Right cardiac atrium (tissue), 5 donors: ENCODE data around the gene RIPOR3. TPM values are rescaled to one million over a fixed set of nuclear protein-coding genes. Genes with fewer than 3 reads are reported as not detected.
A peak's percentile ranks its signal among the peaks of the same experiment; 100 is the strongest.

Source experiments
- ATAC-seq, 2 donors: fragments of 200-7000 bp; cut with Tn5 transposase; one replicate each; pipeline versions ENCODE4 v1.8.0 to v1.9.1; 2020; ENCODE audit warnings: moderate library complexity in 2 of 2, mild to moderate bottlenecking in 1 of 2
- DNase-seq, 3 donors: peaks; one replicate each; pipeline ENCODE4 v3.0.0-alpha.2; 2020
- H3K27ac ChIP-seq: one replicate; pipeline ENCODE4 v1.5.1; 2013; ENCODE audit warnings: mild to moderate bottlenecking, low read length, control low read depth, moderate library complexity
- H3K27me3 ChIP-seq: one replicate; pipeline ENCODE4 v1.6.1; 2013; ENCODE audit not compliant: control insufficient read depth, insufficient read depth
- H3K4me1 ChIP-seq: one replicate; pipeline ENCODE4 v1.6.1; 2013; ENCODE audit warnings: low read length; ENCODE audit not compliant: control insufficient read depth, insufficient read depth
- H3K4me3 ChIP-seq: one replicate; pipeline ENCODE4 v1.5.1; 2013; ENCODE audit warnings: low read length, control low read depth
- H3K9me3 ChIP-seq: one replicate; pipeline ENCODE4 v1.6.1; 2013; ENCODE audit warnings: low read length; ENCODE audit not compliant: control insufficient read depth
- WGBS: extraction: QIAGEN DNeasy Blood & Tissue Kit; methylation state at CpG from one replicate; pipeline ENCODE4 v1.1.7; 2013; 5-methylcytosine and 5-hydroxymethylcytosine counted together
- intact Hi-C, 4 donors: fragments of 100-400 bp; cut with DNase I; formaldehyde crosslinking; loops; one replicate each; pipeline versions ENCODE4 v1.11.0 to v1.14.0; 2022 to 2023
- polyA plus RNA-seq: library from polyadenylated mRNA; stranded (reverse); fragments of 200-250 nt; gene quantifications from one replicate; pipeline ENCODE4 v1.2.3, GENCODE V29; 2013
- total RNA-seq, 4 donors: library from RNA; stranded (reverse); fragmentation: NEBNext Ultra II Directional; extraction: Animal tissue kit (Norgen Biotek cat#: 25700); gene quantifications; one replicate each; pipeline ENCODE4 v1.2.1, GENCODE V29; 2021
- donor health status: healthy with polysubstance abuse.
- donor health status: DM: no; HTN: yes; CAD: no.
- donor health status: DM: no; HTN: no; CAD: no.
- donor health status: DM: no; HTN: yes; CAD: no; lungs with severe emphysema.
- donor health status: DM: yes; HTN: yes; CAD: no.

RIPOR3 gene
- total and polyA plus RNA-seq, 5 donors, result 2.1 to 12.9 (median 3.5) TPM

GRCh38 chr20:50555662-50556061 is 135.7 kb downstream of the RIPOR3 start:
- 59% methylated on average over 5 of the region's 5 CpGs for WGBS
- no peak for ATAC-seq
- intact Hi-C loops, result no loop called here
- H3K4me3 ChIP-seq, result no peak overlapping the region
- H3K9me3 ChIP-seq, result no peaks in the 10 kb centered on the region
- no peak overlapping the region for H3K27ac ChIP-seq
- no peaks in the 10 kb centered on the region for H3K27me3 ChIP-seq
- peaks cover 7% of the 10 kb centered on the region for H3K4me1 ChIP-seq
- no peak for DNase-seq

- Histone ChIP-seq H3K27me3 (no peaks in the 10 kb centered on the region), H3K9me3 (no peaks in the 10 kb centered on the region), H3K27ac (no peak overlapping the region), H3K4me3 (no peak overlapping the region), H3K4me1 (peaks cover 4% of the 10 kb centered on the region)
- ATAC-seq, result no peak
- DNase-seq, result no peak
- WGBS, result 98% methylated on average over 4 of the region's 4 CpGs
- intact Hi-C loops, result no loop called here
Observed at GRCh38 chr20:50554694-50555579, 136.4 kb downstream of the RIPOR3 start.

DNA sequence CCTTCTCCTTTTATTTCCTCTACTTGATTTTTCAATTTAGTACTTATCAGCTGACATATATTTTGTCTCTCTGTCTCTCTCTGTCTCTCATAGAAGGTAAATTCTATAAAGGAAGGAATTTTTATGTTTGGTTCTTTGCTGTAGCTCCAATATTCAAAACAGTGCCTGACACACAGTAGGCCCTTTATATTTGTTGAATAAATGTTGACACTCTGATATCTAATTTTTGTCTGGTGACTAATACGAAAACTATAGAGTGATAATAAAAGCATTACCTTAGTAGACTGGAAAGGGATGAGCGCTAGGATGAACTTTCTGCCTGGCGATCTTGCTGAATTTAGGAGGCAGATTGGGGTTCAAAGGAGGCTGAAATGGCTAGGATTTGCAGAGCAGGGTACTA is 138.4 kb downstream of the RIPOR3 start:
- ATAC-seq (no peak), DNase-seq (no peak)
- Histone ChIP-seq H3K4me3 (no peak overlapping the region), H3K27me3 (no peaks in the 10 kb centered on the region), H3K4me1 (peaks cover 4% of the 10 kb centered on the region), H3K9me3 (no peaks in the 10 kb centered on the region), H3K27ac (no peak overlapping the region)
- intact Hi-C loops, result no loop called here
- WGBS, result 97% methylated on average over 3 of the region's 3 CpGs

- 98% methylated on average over 4 of the region's 4 CpGs for WGBS
Observed at GRCh38 chr20:50551288-50551687, 140.1 kb downstream of the RIPOR3 start.

GRCh38 chr20:50550531-50550930 is 140.8 kb downstream of the RIPOR3 start:
- no peak for ATAC-seq
- no peak overlapping the region for H3K4me3 ChIP-seq
- H3K4me1 ChIP-seq, result peaks cover 7% of the 10 kb centered on the region
- no peak for DNase-seq
- intact Hi-C loops, result no loop called here
- no peak overlapping the region for H3K27ac ChIP-seq
- no peaks in the 10 kb centered on the region for H3K9me3 ChIP-seq
- WGBS, result 84% methylated on average over 2 of the region's 2 CpGs
- no peaks in the 10 kb centered on the region for H3K27me3 ChIP-seq

More at GRCh38 chr20:50551288-50551687, 140.1 kb downstream of the RIPOR3 start:
- Histone ChIP-seq H3K27ac (no peak overlapping the region), H3K27me3 (no peaks in the 10 kb centered on the region), H3K4me1 (peaks cover 7% of the 10 kb centered on the region), H3K9me3 (no peaks in the 10 kb centered on the region), H3K4me3 (no peak overlapping the region)
- intact Hi-C loops, result no loop called here
- no peak for ATAC-seq
- DNase-seq, result no peak

DNA sequence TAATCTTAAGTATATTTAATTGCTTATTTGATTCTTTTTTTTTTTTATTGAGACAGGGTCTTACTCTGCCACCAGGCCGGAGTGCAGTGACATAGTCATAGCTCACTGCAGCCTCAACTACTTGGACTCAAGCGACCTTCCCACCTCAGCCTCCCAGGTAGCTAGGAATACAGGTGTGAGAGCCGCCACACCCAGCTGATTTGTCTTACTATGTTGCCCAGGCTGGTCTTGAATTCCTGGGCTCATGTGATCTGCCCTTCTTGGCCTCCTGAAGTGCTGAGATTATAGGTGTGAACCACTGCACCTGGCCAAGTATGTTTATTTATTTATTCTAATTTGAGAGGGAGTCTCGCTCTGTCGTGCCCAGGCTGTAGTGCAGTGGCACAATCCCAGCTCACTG is 142.9 kb downstream of the RIPOR3 start:
- Histone ChIP-seq H3K4me1 (peaks cover 3% of the 10 kb centered on the region), H3K4me3 (no peak overlapping the region), H3K9me3 (no peaks in the 10 kb centered on the region), H3K27ac (no peak overlapping the region), H3K27me3 (no peaks in the 10 kb centered on the region)
- ATAC-seq (no peak), DNase-seq (no peak)
- WGBS, result 95% methylated on average over 5 of the region's 5 CpGs
- intact Hi-C loops, result no loop called here

DNA sequence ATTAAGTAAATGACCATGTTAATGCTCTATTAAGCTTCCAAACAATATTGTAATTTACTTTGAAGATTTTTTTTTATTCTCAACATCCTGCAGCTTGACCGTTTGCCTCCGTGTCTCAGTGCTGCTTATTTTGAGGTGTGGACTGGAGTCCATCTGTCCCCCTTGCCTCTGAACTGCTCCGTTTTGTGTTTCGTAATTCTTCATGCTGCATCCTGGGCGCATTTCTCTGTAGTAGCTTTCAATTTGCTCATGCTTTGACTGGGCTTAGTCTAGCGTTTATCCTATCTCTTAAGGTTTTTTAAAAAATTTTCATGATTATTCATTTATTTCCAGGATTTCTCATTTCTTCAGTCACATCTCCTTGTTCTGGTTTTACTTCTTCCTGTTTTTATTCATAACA is 143.4 kb downstream of the RIPOR3 start:
- 82% methylated on average over 6 of the region's 6 CpGs for WGBS
- Histone ChIP-seq H3K9me3 (no peaks in the 10 kb centered on the region), H3K27me3 (no peaks in the 10 kb centered on the region), H3K27ac (no peak overlapping the region), H3K4me3 (no peak overlapping the region), H3K4me1 (peaks cover 3% of the 10 kb centered on the region)
- no peak for ATAC-seq
- DNase-seq, result no peak
- intact Hi-C loops, result no loop called here

DNA sequence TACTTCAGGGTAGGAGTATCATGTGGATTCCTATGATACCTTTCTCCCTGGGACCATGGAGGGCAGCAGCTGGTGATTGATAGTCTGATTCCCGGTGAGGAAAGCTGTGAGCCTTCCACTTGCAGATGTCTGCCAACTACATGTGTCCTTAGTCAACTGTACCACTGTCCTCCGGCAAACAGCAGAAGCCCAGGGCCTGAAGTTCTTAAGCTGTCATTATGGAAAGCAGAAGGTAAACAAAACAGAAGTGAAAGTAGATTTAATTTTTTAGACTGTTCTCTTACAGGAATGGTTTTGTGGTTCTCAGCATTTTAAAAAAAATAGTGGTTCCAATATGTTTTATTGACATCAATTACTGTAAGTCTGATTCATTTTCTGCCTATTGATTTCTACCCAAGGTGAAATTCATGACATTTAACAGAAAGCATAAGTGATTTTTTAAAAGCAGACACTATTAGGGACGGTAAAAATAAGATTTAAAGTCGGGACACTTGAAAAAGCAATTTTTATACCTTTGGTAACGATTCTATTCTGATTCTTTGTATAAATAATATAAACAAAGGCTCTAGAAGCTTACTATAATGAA is 144.5 kb downstream of the RIPOR3 start:
- peak; percentile 44 to 57 for ATAC-seq
- Histone ChIP-seq H3K9me3 (no peaks in the 10 kb centered on the region), H3K27ac (no peak overlapping the region), H3K27me3 (no peaks in the 10 kb centered on the region), H3K4me3 (no peak overlapping the region), H3K4me1 (peaks cover 4% of the 10 kb centered on the region)
- 69% methylated on average over 5 of the region's 5 CpGs for WGBS
- intact Hi-C loops, result no loop called here
- no peak for DNase-seq

- Histone ChIP-seq H3K4me3 (no peak overlapping the region), H3K27ac (no peak overlapping the region), H3K27me3 (no peaks in the 10 kb centered on the region), H3K4me1 (peaks cover 17% of the 10 kb centered on the region), H3K9me3 (no peaks in the 10 kb centered on the region)
- WGBS, result 91% methylated on average over 5 of the region's 5 CpGs
- DNase-seq, result no peak
- ATAC-seq, result no peak
- intact Hi-C loops, result no loop called here
Observed at GRCh38 chr20:50545126-50545525, 146.2 kb downstream of the RIPOR3 start.

DNA sequence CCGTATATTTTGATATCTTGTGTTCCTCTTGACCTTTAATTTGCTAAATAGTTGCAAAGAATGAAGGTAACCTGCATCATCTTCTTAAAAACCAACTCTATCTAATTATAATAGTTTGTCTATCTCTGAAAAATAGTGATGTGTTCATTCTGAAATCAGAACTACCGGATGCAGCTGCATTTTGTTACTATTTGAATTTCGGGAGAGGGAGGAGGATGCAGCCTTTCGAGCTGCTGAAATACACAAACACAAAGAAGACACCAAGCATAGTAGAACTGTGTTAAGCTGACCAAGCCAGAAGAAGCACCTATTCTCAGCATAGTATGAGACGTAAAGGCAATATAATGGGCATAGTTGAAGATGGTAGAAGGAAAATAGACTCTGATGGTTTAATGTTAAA is 148.0 kb downstream of the RIPOR3 start:
- ATAC-seq, result no peak
- no peaks in the 10 kb centered on the region for H3K9me3 ChIP-seq
- no peaks in the 10 kb centered on the region for H3K27me3 ChIP-seq
- no peak for DNase-seq
- H3K4me1 ChIP-seq, result peaks cover 17% of the 10 kb centered on the region
- no peak overlapping the region for H3K27ac ChIP-seq
- 48% methylated on average over 5 of the region's 5 CpGs for WGBS
- intact Hi-C loops, result no loop called here
- no peak overlapping the region for H3K4me3 ChIP-seq

- Histone ChIP-seq H3K9me3 (no peaks in the 10 kb centered on the region), H3K27me3 (no peaks in the 10 kb centered on the region), H3K4me1 (peaks cover 16% of the 10 kb centered on the region), H3K4me3 (no peak overlapping the region), H3K27ac (peak overlapping the region; percentile 34)
- WGBS, result 68% methylated on average over 5 of the region's 5 CpGs
- peak in 1 of 2 donors; percentile 29 for ATAC-seq
- DNase-seq, result no peak
- intact Hi-C loops, result no loop called here
Observed at GRCh38 chr20:50541606-50542041, 149.7 kb downstream of the RIPOR3 start.
